Endothelial cell (in vitro differentiated cells): Measurements from ENCODE around the gene CTNNA3. TPM values are rescaled to one million over a fixed set of nuclear protein-coding genes. Genes with fewer than 3 reads are reported as not detected.

Experiments
- DNase-seq: peaks from one replicate; pipeline ENCODE4 v3.0.0; 2021; ENCODE audit warnings: low spot score
- H3K27ac Mint-ChIP-seq: one replicate; pipeline ENCODE4 v1.8.0; 2021; ENCODE audit warnings: mixed read lengths, inconsistent platforms; ENCODE audit not compliant: unreplicated experiment
- H3K27me3 Mint-ChIP-seq: one replicate; pipeline ENCODE4 v1.8.0; 2021; ENCODE audit warnings: mild to moderate bottlenecking, moderate library complexity, mixed read lengths, inconsistent platforms; ENCODE audit not compliant: unreplicated experiment
- H3K36me3 Mint-ChIP-seq: one replicate; pipeline ENCODE4 v1.8.0; 2021; ENCODE audit warnings: mild to moderate bottlenecking, low read depth, mixed read lengths, inconsistent platforms; ENCODE audit not compliant: unreplicated experiment
- H3K4me1 Mint-ChIP-seq: one replicate; pipeline ENCODE4 v1.8.0; 2021; ENCODE audit warnings: mild to moderate bottlenecking, mixed read lengths, inconsistent platforms; ENCODE audit not compliant: unreplicated experiment
- H3K4me3 Mint-ChIP-seq: one replicate; pipeline ENCODE4 v1.8.0; 2021; ENCODE audit warnings: mild to moderate bottlenecking, mixed read lengths, inconsistent platforms; ENCODE audit not compliant: unreplicated experiment
- H3K9me3 Mint-ChIP-seq: one replicate; pipeline ENCODE4 v1.8.0; 2021; ENCODE audit warnings: mixed read lengths, inconsistent platforms; ENCODE audit not compliant: unreplicated experiment
- total RNA-seq: library from RNA; stranded (reverse); fragmentation: NEBNext Ultra II Directional; extraction: Animal tissue kit (Norgen Biotek cat#: 25700); gene quantifications from one replicate; pipeline ENCODE4 v1.2.1, GENCODE V29; 2021; ENCODE audit not compliant: unreplicated experiment
- TF ChIP-seq, protein P1 (sequence below): fragments of 200-600 bp; sonication (generic); IDR thresholded peaks from one replicate; pipeline ENCODE4 v1.5.0; 2021; ENCODE audit warnings: antibody characterized with exemption; ENCODE audit not compliant: unreplicated experiment

The CTNNA3 gene
- total RNA-seq, 1 donor from 2014 or later, result 2.3 TPM

DNA sequence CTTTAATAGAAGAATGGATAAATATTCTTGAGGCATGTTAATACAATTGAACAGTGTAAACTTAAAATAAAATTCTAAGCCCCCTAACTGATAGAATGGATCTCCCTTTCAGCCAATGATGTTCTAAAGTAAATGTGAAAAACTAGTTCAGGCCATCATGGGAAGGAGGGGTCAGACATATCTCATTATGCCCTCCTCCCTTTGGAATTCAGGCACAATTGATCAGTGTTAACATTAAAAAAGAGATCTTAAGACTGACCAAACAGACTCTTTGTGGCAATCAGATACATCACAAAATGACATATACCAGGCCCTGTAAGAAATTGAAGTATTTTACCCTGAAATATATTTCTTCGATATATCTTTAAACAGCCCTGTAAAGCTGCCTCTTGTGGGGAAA, 1453.1 kb downstream of the CTNNA3 start:
- H3K4me3 Mint-ChIP-seq, result no peak overlapping the region
- peaks cover 2% of the 10 kb centered on the region for H3K27me3 Mint-ChIP-seq
- H3K36me3 Mint-ChIP-seq, result no peaks in the 10 kb centered on the region
- H3K27ac Mint-ChIP-seq, result no peak overlapping the region
- no peak for DNase-seq
- H3K9me3 Mint-ChIP-seq, result no peaks in the 10 kb centered on the region
- H3K4me1 Mint-ChIP-seq, result no peaks in the 10 kb centered on the region
- TF ChIP-seq, protein P1, sequence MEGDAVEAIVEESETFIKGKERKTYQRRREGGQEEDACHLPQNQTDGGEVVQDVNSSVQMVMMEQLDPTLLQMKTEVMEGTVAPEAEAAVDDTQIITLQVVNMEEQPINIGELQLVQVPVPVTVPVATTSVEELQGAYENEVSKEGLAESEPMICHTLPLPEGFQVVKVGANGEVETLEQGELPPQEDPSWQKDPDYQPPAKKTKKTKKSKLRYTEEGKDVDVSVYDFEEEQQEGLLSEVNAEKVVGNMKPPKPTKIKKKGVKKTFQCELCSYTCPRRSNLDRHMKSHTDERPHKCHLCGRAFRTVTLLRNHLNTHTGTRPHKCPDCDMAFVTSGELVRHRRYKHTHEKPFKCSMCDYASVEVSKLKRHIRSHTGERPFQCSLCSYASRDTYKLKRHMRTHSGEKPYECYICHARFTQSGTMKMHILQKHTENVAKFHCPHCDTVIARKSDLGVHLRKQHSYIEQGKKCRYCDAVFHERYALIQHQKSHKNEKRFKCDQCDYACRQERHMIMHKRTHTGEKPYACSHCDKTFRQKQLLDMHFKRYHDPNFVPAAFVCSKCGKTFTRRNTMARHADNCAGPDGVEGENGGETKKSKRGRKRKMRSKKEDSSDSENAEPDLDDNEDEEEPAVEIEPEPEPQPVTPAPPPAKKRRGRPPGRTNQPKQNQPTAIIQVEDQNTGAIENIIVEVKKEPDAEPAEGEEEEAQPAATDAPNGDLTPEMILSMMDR, result no peak

- TF ChIP-seq, protein P1, result no peak
- no peak overlapping the region for H3K4me3 Mint-ChIP-seq
- H3K36me3 Mint-ChIP-seq, result no peaks in the 10 kb centered on the region
- no peak overlapping the region for H3K27ac Mint-ChIP-seq
- no peaks in the 10 kb centered on the region for H3K4me1 Mint-ChIP-seq
- no peak for DNase-seq
- no peaks in the 10 kb centered on the region for H3K27me3 Mint-ChIP-seq
- H3K9me3 Mint-ChIP-seq, result no peaks in the 10 kb centered on the region
These were observed 1456.9 kb downstream of the CTNNA3 start for GRCh38 chr10:66239062-66239461.

DNA sequence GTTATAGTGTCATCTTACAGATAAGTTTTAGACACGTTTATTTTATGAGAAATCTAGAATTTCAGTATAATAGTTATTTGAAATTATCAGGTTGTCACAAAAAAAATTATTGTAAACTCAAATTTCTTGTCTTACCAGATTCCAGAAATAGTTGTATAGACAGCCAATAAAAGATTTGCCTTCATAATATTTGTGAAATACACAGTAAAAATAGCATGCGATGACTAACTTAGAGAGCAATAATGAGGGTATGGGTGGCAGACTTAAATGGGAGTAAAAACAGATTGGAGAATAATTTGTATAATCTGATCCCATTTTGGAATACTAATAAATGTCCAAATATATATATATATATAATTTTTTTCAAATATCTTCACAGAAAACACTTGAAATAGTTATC, 1457.7 kb downstream of the CTNNA3 start:
- no peak overlapping the region for H3K4me3 Mint-ChIP-seq
- no peaks in the 10 kb centered on the region for H3K27me3 Mint-ChIP-seq
- TF ChIP-seq, protein P1, result no peak
- no peaks in the 10 kb centered on the region for H3K9me3 Mint-ChIP-seq
- no peak for DNase-seq
- no peaks in the 10 kb centered on the region for H3K4me1 Mint-ChIP-seq
- no peaks in the 10 kb centered on the region for H3K36me3 Mint-ChIP-seq
- no peak overlapping the region for H3K27ac Mint-ChIP-seq

DNA sequence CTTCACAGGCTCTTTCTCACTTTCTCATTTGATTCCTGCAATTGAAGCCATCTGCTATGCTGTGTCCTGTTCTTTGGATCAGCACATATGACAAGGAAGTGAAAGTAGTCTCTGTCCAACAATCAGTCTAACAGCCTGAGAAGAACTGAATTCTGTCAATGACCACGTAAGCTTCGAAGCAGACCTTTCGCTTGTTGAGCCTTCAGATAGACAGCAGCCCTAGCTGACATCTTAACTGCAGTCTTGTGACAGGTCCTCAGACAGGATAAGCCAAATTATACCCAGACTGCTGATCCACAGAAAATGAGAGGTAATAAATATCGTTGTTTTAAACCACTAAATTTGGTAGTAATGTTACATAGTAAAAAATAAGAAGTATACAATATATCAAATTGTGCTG, 1461.1 kb downstream of the CTNNA3 start:
- no peak overlapping the region for H3K4me3 Mint-ChIP-seq
- no peak overlapping the region for H3K27ac Mint-ChIP-seq
- no peaks in the 10 kb centered on the region for H3K27me3 Mint-ChIP-seq
- H3K4me1 Mint-ChIP-seq, result no peaks in the 10 kb centered on the region
- TF ChIP-seq, protein P1, result no peak
- DNase-seq, result no peak
- H3K36me3 Mint-ChIP-seq, result no peaks in the 10 kb centered on the region
- H3K9me3 Mint-ChIP-seq, result peaks cover 2% of the 10 kb centered on the region

GRCh38 chr10:66228887-66229286, 1467.1 kb downstream of the CTNNA3 start:
- no peaks in the 10 kb centered on the region for H3K27me3 Mint-ChIP-seq
- H3K27ac Mint-ChIP-seq, result no peak overlapping the region
- no peak for DNase-seq
- no peaks in the 10 kb centered on the region for H3K36me3 Mint-ChIP-seq
- no peak overlapping the region for H3K4me3 Mint-ChIP-seq
- H3K9me3 Mint-ChIP-seq, result peaks cover 13% of the 10 kb centered on the region
- H3K4me1 Mint-ChIP-seq, result no peaks in the 10 kb centered on the region
- TF ChIP-seq, protein P1, result no peak
